HCT116 (cell line): ENCODE measurements around the gene ECEL1.

Source experiments
- TCF7L2 ChIP-seq: IDR thresholded peaks from 2 replicates; pipeline ENCODE4 v1.7.0; 2011; ENCODE audit warnings: borderline replicate concordance, inconsistent platforms; ENCODE audit not compliant: insufficient read depth, insufficient read length; ENCODE audit errors: extremely low read depth
- TF ChIP-seq, protein P1 (sequence below), 3 experiments: fragments of 200-600 bp in 1 of 3; sonication (generic) in 1 of 3; IDR thresholded peaks in 2 of 3; conservative IDR thresholded peaks in 1 of 3; 2 replicates each; pipeline ENCODE4 v1.5.1; 2012 to 2017; ENCODE audit warnings: low read depth in 2 of 3, low read length in 2 of 3, antibody characterized with exemption in 1 of 3, borderline replicate concordance in 1 of 3, control low read depth in 1 of 3, mild to moderate bottlenecking in 1 of 3, mixed read lengths in 1 of 3, mixed run types in 1 of 3, moderate library complexity in 1 of 3; ENCODE audit not compliant: insufficient read depth in 1 of 3

DNA sequence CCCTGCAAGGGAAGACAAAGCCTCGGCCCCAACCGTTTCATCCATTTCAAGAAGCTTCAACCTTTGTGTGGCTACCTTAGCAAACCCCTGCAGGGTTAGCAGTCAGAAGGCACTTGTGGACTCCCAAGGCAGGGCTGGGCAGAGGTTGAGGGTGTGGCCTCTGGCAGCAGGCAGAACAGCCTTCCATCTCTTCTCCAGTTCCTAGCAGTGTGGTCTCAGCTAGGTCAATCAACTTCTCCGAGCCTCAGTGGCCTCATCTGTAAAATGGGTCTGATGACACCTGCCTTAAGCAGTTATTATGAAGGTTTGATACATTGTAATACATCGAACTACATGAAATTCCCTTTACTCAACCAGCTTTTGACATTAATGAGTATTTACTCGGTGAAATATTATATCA is 25.7 kb upstream of the ECEL1 start:
- TF ChIP-seq, protein P1, sequence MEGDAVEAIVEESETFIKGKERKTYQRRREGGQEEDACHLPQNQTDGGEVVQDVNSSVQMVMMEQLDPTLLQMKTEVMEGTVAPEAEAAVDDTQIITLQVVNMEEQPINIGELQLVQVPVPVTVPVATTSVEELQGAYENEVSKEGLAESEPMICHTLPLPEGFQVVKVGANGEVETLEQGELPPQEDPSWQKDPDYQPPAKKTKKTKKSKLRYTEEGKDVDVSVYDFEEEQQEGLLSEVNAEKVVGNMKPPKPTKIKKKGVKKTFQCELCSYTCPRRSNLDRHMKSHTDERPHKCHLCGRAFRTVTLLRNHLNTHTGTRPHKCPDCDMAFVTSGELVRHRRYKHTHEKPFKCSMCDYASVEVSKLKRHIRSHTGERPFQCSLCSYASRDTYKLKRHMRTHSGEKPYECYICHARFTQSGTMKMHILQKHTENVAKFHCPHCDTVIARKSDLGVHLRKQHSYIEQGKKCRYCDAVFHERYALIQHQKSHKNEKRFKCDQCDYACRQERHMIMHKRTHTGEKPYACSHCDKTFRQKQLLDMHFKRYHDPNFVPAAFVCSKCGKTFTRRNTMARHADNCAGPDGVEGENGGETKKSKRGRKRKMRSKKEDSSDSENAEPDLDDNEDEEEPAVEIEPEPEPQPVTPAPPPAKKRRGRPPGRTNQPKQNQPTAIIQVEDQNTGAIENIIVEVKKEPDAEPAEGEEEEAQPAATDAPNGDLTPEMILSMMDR (IDR thresholded peaks at IDR 0.05 in 2 of 3, conservative IDR thresholded peaks at IDR 0.05 in 1 of 3; ENCODE audit: borderline replicate concordance in 1 of 3, insufficient read depth in 1 of 3, low read depth in 2 of 3, low read length in 2 of 3): no peak
- no peak for TF ChIP-seq TCF7L2
